HG03342 (cell line): ENCODE measurements around the gene OR10G2.
"Not testable (repeated sequence)": the region's sequence is repeated elsewhere in the genome, so short reads cannot be mapped to it uniquely, and the experiment has no call there.

Experiments used
- ATAC-seq: cut with Tn5 transposase; IDR thresholded peaks from one replicate; pipeline ENCODE4 v1.9.1; 2021; ENCODE audit warnings: mild to moderate bottlenecking, moderate library complexity; ENCODE audit not compliant: unreplicated experiment

OR10G2 gene

GRCh38 chr14:21602181-21602580 lies 32.6 kb downstream of the OR10G2 start:
- not testable (repeated sequence) for ATAC-seq

GRCh38 chr14:21589317-21589716 lies 45.4 kb downstream of the OR10G2 start:
- no peak for ATAC-seq
